Endothelial cell of umbilical vein (primary cell): Measurements from ENCODE around the gene TRABD2A. TPM values are rescaled to one million over a fixed set of nuclear protein-coding genes. Genes with fewer than 3 reads are reported as not detected.

Experiments used
- BruUV-seq: library from RNA; stranded (reverse); fragments of 400-500 nt; replicated peaks from 2 replicates; lab custom pipeline; 2021; lab: Mats Ljungman, UMichigan
- CTCF ChIA-PET: fragments of 300-600, 350-600 bp; sonication (Branson Sonifier 250); formaldehyde crosslinking; loops from one replicate; lab custom pipeline; 2021; ENCODE audit warnings: antibody characterized with exemption, inconsistent platforms; lab: Charles Lee
- POLR2A ChIA-PET: fragments of 300-600, 350-600 bp; sonication (Branson Sonifier 250); formaldehyde crosslinking; loops from one replicate; lab custom pipeline; 2021; ENCODE audit warnings: antibody characterized with exemption, inconsistent platforms; lab: Charles Lee
- DNase-seq: peaks from one replicate; pipeline ENCODE4 v3.0.0-alpha.2; 2011; ENCODE audit warnings: low read depth, low spot score
- FAIRE-seq: peaks from 2 replicates; lab custom pipeline; 2011; peaks lifted over from hg19 to GRCh38; lab: Jason Lieb, UNC
- H2AFZ ChIP-seq: 2 replicates; pipeline ENCODE4 v1.6.0; 2012; ENCODE audit warnings: low read depth, low read length, control low read depth, inconsistent platforms
- H3K27ac ChIP-seq: 2 replicates; pipeline ENCODE4 v1.5.1; 2011; ENCODE audit warnings: low read depth, mild to moderate bottlenecking, control low read depth, low read length, moderate library complexity; ENCODE audit not compliant: insufficient read depth
- H3K27me3 ChIP-seq, 2 experiments: 2 replicates each; pipeline versions ENCODE4 v1.6.0 to v1.6.1; 2011; ENCODE audit warnings: low read length in 2 of 2, mixed read lengths in 1 of 2; ENCODE audit not compliant: control insufficient read depth in 2 of 2, insufficient read depth in 2 of 2
- H3K36me3 ChIP-seq, 2 experiments: 2 replicates in 1 of 2; 3 replicates in 1 of 2; pipeline ENCODE4 v1.5.1; 2011; ENCODE audit warnings: low read length in 2 of 2, mild to moderate bottlenecking in 1 of 2, moderate library complexity in 1 of 2; ENCODE audit not compliant: control insufficient read depth in 2 of 2, insufficient read depth in 2 of 2; ENCODE audit errors: extremely low read depth in 1 of 2
- H3K4me1 ChIP-seq: 3 replicates; pipeline ENCODE4 v1.5.1; 2011; ENCODE audit warnings: mild to moderate bottlenecking, low read length; ENCODE audit not compliant: control insufficient read depth, insufficient read depth; ENCODE audit errors: extremely low read depth
- H3K4me2 ChIP-seq: 2 replicates; pipeline ENCODE4 v1.6.1; 2011; ENCODE audit warnings: low read length, control low read depth, mixed read lengths; ENCODE audit not compliant: insufficient read depth
- H3K4me3 ChIP-seq, 3 experiments: fragments of 200-600 bp in 1 of 3; sonication (generic), shearing (Covaris generic) in 1 of 3; replicated peaks in 1 of 3; 2 replicates each; pipeline ENCODE4 v1.5.1; 2011 to 2016; ENCODE audit warnings: control low read depth in 3 of 3, low read length in 3 of 3, mild to moderate bottlenecking in 2 of 3, inconsistent platforms in 1 of 3, low read depth in 1 of 3, moderate library complexity in 1 of 3; ENCODE audit not compliant: insufficient read depth in 1 of 3
- H3K79me2 ChIP-seq: 2 replicates; pipeline ENCODE4 v1.6.0; 2012; ENCODE audit warnings: low read length, inconsistent platforms; ENCODE audit not compliant: control insufficient read depth, insufficient read depth
- H3K9ac ChIP-seq: replicated peaks from 2 replicates; pipeline ENCODE3; 2011; ENCODE audit warnings: low read length, control low read depth; ENCODE audit not compliant: insufficient read depth; ENCODE audit errors: extremely low read depth
- H3K9me1 ChIP-seq: replicated peaks from 3 replicates; pipeline ENCODE4 v1.6.0; 2011; ENCODE audit warnings: mild to moderate bottlenecking, low read length; ENCODE audit not compliant: control insufficient read depth, insufficient read depth; ENCODE audit errors: extremely low read depth
- H3K9me3 ChIP-seq: replicated peaks from 2 replicates; pipeline ENCODE4 v1.5.1; 2012; ENCODE audit warnings: low read length, inconsistent platforms; ENCODE audit not compliant: control insufficient read depth, insufficient read depth
- H4K20me1 ChIP-seq: replicated peaks from 2 replicates; pipeline ENCODE3; 2011; ENCODE audit warnings: mild to moderate bottlenecking, low read length; ENCODE audit not compliant: control insufficient read depth, insufficient read depth; ENCODE audit errors: extremely low read depth
- CTCF ChIP-seq, 2 donors: IDR thresholded peaks; 1 replicate in 1 of 2; 2 replicates in 1 of 2; pipeline ENCODE4 v1.5.1; 2011; ENCODE audit warnings: low read length in 2 of 2, mild to moderate bottlenecking in 2 of 2, moderate library complexity in 2 of 2, control low read depth in 1 of 2, inconsistent platforms in 1 of 2, low read depth in 1 of 2; ENCODE audit not compliant: insufficient read depth in 1 of 2; ENCODE audit errors: extremely low read depth in 1 of 2
- EZH2 ChIP-seq: IDR thresholded peaks from 2 replicates; pipeline ENCODE4 v1.6.1; 2012; ENCODE audit warnings: borderline replicate concordance, low read depth, mild to moderate bottlenecking, moderate library complexity, low read length, inconsistent platforms; ENCODE audit not compliant: severe bottlenecking
- FOS ChIP-seq: IDR thresholded peaks from 2 replicates; pipeline ENCODE4 v1.6.1; 2011; ENCODE audit warnings: mild to moderate bottlenecking, low read length, moderate library complexity, borderline replicate concordance; ENCODE audit not compliant: insufficient read depth
- GATA2 ChIP-seq: IDR thresholded peaks from 2 replicates; pipeline ENCODE4 v1.7.0; 2011; ENCODE audit warnings: low read depth, mild to moderate bottlenecking, moderate library complexity, mixed read lengths, low read length; ENCODE audit not compliant: insufficient read length, insufficient read depth
- MAX ChIP-seq: IDR thresholded peaks from 2 replicates; pipeline ENCODE4 v1.6.1; 2011; ENCODE audit not compliant: insufficient read depth, insufficient read length
- MYC ChIP-seq: IDR thresholded peaks from one replicate; pipeline ENCODE4 v1.6.1; 2011; ENCODE audit warnings: mild to moderate bottlenecking, low read depth, low read length
- POLR2A ChIP-seq: IDR thresholded peaks from 2 replicates; pipeline ENCODE4 v1.6.1; 2012; ENCODE audit warnings: low read depth, mild to moderate bottlenecking, control low read depth, low read length
- dilution Hi-C: fragments of 300-500 bp; cut with MboI; formaldehyde crosslinking; loops from one replicate; pipeline ENCODE4 v1.15.0; 2019; ENCODE audit warnings: low sequenced_read_pairs; ENCODE audit not compliant: extremely low pct_ligation_motif_present
- intact Hi-C: fragments of 100-400 bp; cut with micrococcal nuclease; formaldehyde crosslinking; loops from one replicate; pipeline ENCODE4 v1.10.0; 2022
- polyA plus RNA-seq, 4 experiments: library from polyadenylated mRNA; depleted of rRNA in 3 of 4; stranded (reverse) in 3 of 4; unstranded in 1 of 4; fragments of >200 nt; gene quantifications; 2 replicates each; pipeline versions ENCODE4 v1.2.1 to v1.2.3, GENCODE V29; 2011 to 2012; ENCODE audit warnings: missing spikeins in 1 of 4
- total RNA-seq: library from RNA; stranded (reverse); gene quantifications from 2 replicates; pipeline ENCODE4 v1.2.3, GENCODE V29; 2021

TRABD2A gene
- total and polyA plus RNA-seq, 2 donors (not counting 3 experiments of a cell fraction or from before 2014, with no cell fraction given), result 1.0 to 1.8 TPM

GRCh38 chr2:84908948-84909713, 28.2 kb upstream of the TRABD2A start:
- no peak for DNase-seq
- Histone ChIP-seq H3K4me1 (peaks cover 7% of the 10 kb centered on the region), H3K9ac (no peak overlapping the region), H3K4me3 (no peak overlapping the region), H3K36me3 (peaks cover 0 to 2% of the 10 kb centered on the region in 2 experiments), H3K9me3 (no peaks in the 10 kb centered on the region), H3K4me2 (no peak overlapping the region), H3K27me3 (no peaks in the 10 kb centered on the region), H3K79me2 (peaks cover 13% of the 10 kb centered on the region), H3K27ac (no peak overlapping the region), H3K9me1 (no peaks in the 10 kb centered on the region), H4K20me1 (no peaks in the 10 kb centered on the region), H2AFZ (no peak overlapping the region)
- BruUV-seq, result no TSS peak
- TF ChIP-seq FOS, result no peak
- TF ChIP-seq EZH2, result no peak
- TF ChIP-seq GATA2, result no peak
- TF ChIP-seq MYC, result no peak
- TF ChIP-seq MAX, result no peak
- TF ChIP-seq POLR2A, result peak; percentile 58
- TF ChIP-seq CTCF (IDR thresholded peaks at IDR 0.05; ENCODE audit: extremely low read depth in 1 of 2, insufficient read depth in 1 of 2, low read depth in 1 of 2, low read length in 2 of 2), result no peak
- ChIA-PET CTCF (interaction anchor here (2.6 to 5.5 kb wide), 2 partner anchors 10 to 17 kb away, joined by 27 to 61 read pairs; no protein-coding TSS in a partner anchor), POLR2A (no interaction called here)
- no peak for FAIRE-seq
- intact Hi-C loops, result loop anchor here (5.0 kb wide), 1 partner anchor 63 kb away; the partner anchor contains the start of gene KCMF1
- dilution Hi-C loops, result no loop called here
